Measurements from ENCODE around the gene CCNH. TPM values are rescaled to one million over a fixed set of nuclear protein-coding genes. Genes with fewer than 3 reads are reported as not detected.

Gene CCNH
- 10 to 100 TPM; 68.7 to 76.1 TPM for total RNA-seq

DNA sequence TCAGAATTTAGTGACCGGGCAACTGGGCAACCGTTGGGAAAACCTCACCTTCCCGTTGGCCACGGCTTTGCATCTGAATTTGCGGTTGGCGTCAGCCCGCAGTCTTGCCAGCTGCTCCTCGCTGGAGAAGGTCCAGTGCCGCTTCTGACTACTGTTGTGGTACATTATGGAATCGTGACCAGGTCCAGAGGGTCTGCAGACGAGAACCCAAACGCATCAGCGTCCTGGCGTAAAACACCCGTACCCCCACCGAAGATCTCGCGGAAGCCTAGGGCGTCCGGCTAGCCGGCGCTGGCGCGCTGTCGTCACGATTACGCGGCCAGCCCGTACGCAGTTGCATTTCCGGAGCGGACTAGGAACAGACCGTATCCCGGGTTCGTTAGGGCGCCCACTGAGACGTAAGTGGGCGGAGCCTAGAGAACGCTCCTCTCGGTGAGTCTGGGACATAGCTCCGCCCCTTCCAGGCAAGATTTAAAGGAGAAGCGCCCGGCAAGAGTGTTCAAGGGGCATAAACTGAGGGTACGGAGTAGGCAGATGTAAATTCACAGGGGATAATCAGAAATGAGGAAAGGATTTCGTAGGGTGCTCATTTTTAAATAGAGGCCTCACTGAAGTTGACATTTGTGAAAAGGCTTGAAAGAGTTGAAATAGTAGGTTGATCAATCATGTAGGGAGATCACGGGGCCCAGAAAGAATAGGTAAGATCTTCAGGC lies at the start of gene CCNH:
Gene CCNH (minus strand): TSS at position 301 of the 713 bp plus-strand sequence. CDS start 136 bp downstream, at position 165.
- Mint-ChIP-seq H3K9me3 (no peaks in the 10 kb centered on the region), H3K36me3 (ENCODE audit: low read depth) (peaks cover 31% of the 10 kb centered on the region), H3K27ac (peak within 1 kb of the TSS; percentile 94), H3K4me3 (peak within 1 kb of the TSS; percentile 93), H3K4me1 (ENCODE audit: low read depth) (peaks cover 34% of the 10 kb centered on the region), H3K27me3 (no peaks in the 10 kb centered on the region)
- DNase-seq (peak; percentile 98), ATAC-seq (peak; percentile 100)
- CTCF ChIA-PET: interaction anchor here (2.9 kb wide), 1 partner anchor 13 kb away, joined by 16 read pairs; no protein-coding TSS in a partner anchor
- intact Hi-C loops (cut with micrococcal nuclease): loop anchor here (5.0 kb wide), 1 partner anchor 145 kb away; the partner anchor contains the start of gene RASA1
- POLR2A ChIA-PET: interaction anchor here (0.8 to 1.5 kb wide), 4 partner anchors 13 to 293 kb away, joined by 3 to 5 read pairs (median 4); no protein-coding TSS in a partner anchor
- TF ChIP-seq, protein P1, sequence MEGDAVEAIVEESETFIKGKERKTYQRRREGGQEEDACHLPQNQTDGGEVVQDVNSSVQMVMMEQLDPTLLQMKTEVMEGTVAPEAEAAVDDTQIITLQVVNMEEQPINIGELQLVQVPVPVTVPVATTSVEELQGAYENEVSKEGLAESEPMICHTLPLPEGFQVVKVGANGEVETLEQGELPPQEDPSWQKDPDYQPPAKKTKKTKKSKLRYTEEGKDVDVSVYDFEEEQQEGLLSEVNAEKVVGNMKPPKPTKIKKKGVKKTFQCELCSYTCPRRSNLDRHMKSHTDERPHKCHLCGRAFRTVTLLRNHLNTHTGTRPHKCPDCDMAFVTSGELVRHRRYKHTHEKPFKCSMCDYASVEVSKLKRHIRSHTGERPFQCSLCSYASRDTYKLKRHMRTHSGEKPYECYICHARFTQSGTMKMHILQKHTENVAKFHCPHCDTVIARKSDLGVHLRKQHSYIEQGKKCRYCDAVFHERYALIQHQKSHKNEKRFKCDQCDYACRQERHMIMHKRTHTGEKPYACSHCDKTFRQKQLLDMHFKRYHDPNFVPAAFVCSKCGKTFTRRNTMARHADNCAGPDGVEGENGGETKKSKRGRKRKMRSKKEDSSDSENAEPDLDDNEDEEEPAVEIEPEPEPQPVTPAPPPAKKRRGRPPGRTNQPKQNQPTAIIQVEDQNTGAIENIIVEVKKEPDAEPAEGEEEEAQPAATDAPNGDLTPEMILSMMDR (IDR thresholded peaks at IDR 0.05): no peak

DNA sequence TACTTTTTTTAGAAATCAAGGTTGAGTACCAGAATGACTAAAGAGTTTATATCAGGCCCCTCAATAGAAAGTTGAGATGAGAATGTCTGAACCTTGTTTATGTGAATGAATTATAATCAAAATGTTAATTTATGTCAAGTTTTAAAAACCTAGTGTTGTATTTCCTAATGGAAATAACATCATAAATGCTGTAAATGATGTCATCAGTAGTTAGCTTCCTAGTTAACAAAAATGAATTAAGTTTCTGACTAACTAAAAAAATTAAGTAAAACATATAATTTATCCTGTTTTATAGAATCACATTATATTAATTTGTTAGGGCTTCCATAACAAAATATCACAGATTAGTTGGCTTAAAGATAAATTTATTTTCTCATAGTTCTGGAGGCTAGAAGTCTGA lies 45.0 kb upstream of the CCNH start:
- ATAC-seq (no peak), DNase-seq (no peak)
- H3K27ac Mint-ChIP-seq: no peak overlapping the region
- POLR2A ChIA-PET: no interaction called here
- no peaks in the 10 kb centered on the region for H3K9me3 Mint-ChIP-seq
- H3K4me3 Mint-ChIP-seq: no peak overlapping the region
- H3K27me3 Mint-ChIP-seq: peaks cover 18% of the 10 kb centered on the region
- no peaks in the 10 kb centered on the region for H3K4me1 Mint-ChIP-seq (ENCODE audit: low read depth)
- CTCF ChIA-PET: no interaction called here
- TF ChIP-seq, protein P1 (IDR thresholded peaks at IDR 0.05): no peak
- intact Hi-C loops (cut with micrococcal nuclease): no loop called here
- no peaks in the 10 kb centered on the region for H3K36me3 Mint-ChIP-seq (ENCODE audit: low read depth)

DNA sequence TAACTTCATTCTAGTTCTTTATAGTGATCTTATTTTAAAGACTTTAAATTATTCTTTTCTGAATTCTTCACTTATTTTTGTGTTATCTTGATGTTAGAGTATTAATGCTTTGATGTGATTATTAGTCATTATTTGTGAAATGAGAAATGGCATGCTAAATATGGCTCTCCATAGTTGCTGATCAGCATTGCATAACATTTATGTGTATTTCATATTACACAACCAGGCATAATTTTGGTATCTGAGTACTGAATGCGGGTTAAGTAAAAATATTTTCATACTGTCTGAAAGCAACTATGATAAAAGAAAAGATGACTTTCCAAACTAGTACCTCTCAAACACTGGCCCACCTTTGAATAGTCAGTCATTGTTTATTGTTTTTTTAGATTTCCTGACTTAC lies 41.1 kb upstream of the CCNH start:
- TF ChIP-seq, protein P1 (IDR thresholded peaks at IDR 0.05): no peak
- ChIA-PET POLR2A (no interaction called here), CTCF (no interaction called here)
- H3K27me3 Mint-ChIP-seq: peaks cover 13% of the 10 kb centered on the region
- intact Hi-C loops (cut with micrococcal nuclease): no loop called here
- H3K36me3 Mint-ChIP-seq (ENCODE audit: low read depth): no peaks in the 10 kb centered on the region
- H3K27ac Mint-ChIP-seq: no peak overlapping the region
- H3K4me1 Mint-ChIP-seq (ENCODE audit: low read depth): no peaks in the 10 kb centered on the region
- no peaks in the 10 kb centered on the region for H3K9me3 Mint-ChIP-seq
- DNase-seq (no peak), ATAC-seq (no peak)
- no peak overlapping the region for H3K4me3 Mint-ChIP-seq

DNA sequence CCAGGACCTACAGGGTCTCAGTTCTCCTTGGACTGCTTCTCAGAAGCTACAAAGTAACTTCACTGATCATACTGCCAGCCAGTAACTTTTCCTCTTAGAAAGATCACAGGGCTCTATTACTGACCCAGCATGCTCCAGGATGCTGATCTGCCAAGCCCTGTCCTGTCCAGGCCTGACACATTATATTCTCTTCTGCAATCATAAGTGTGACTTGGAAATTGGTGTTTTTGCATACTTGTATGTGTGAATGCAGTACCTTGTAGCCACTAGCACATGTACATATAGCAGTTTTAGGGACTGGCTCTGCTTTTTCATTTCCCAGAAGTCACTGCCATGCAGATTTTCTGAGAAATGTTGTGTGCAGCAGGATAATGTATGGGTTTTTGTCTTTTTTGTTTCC lies 40.1 kb upstream of the CCNH start:
- ATAC-seq (no peak), DNase-seq (no peak)
- TF ChIP-seq, protein P1 (IDR thresholded peaks at IDR 0.05): no peak
- Mint-ChIP-seq H3K27ac (no peak overlapping the region), H3K4me3 (no peak overlapping the region), H3K4me1 (ENCODE audit: low read depth) (no peaks in the 10 kb centered on the region), H3K27me3 (peaks cover 13% of the 10 kb centered on the region), H3K36me3 (ENCODE audit: low read depth) (no peaks in the 10 kb centered on the region), H3K9me3 (no peaks in the 10 kb centered on the region)
- intact Hi-C loops (cut with micrococcal nuclease): no loop called here
- ChIA-PET POLR2A (no interaction called here), CTCF (no interaction called here)

DNA sequence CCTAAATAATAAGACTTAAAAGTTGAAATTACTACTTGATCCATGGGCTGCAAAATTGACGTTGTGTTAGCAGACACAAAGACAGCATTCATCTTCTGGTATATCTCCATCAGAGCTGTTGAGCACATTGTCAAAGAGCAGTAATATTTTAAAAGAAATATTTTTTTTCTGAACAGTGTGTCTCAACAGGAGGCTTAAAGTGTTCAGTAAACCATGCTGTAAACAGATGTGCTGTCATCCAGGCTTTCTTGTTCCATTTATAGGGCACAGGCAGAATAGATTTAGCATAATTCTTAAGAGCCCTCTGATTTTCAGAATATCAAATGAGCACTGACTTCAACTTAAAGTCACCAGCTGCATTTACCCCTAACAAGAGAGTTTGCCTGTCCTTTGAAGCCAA lies 29.7 kb upstream of the CCNH start:
- CTCF ChIA-PET: no interaction called here
- Mint-ChIP-seq H3K4me1 (ENCODE audit: low read depth) (no peaks in the 10 kb centered on the region), H3K36me3 (ENCODE audit: low read depth) (no peaks in the 10 kb centered on the region), H3K27ac (no peak overlapping the region), H3K27me3 (peaks cover 10% of the 10 kb centered on the region), H3K4me3 (no peak overlapping the region), H3K9me3 (no peaks in the 10 kb centered on the region)
- POLR2A ChIA-PET: no interaction called here
- intact Hi-C loops (cut with micrococcal nuclease): no loop called here
- DNase-seq (no peak), ATAC-seq (no peak)
- TF ChIP-seq, protein P1 (IDR thresholded peaks at IDR 0.05): no peak
